GM19438 (cell line): ENCODE measurements around the gene ZC3HAV1.
"Not testable (repeated sequence)": the region's sequence is repeated elsewhere in the genome, so short reads cannot be mapped to it uniquely, and the experiment has no call there.

Source experiments
- ATAC-seq: cut with Tn5 transposase; IDR thresholded peaks from one replicate; pipeline ENCODE4 v1.9.1; 2021; ENCODE audit warnings: low read depth; ENCODE audit not compliant: unreplicated experiment

Gene ZC3HAV1

GRCh38 chr7:139089118-139089517 is 20.4 kb downstream of the ZC3HAV1 start:
- no peak for ATAC-seq

- ATAC-seq, result no peak
Measured at GRCh38 chr7:139088268-139088667, 21.3 kb downstream of the ZC3HAV1 start.

GRCh38 chr7:139087212-139087611 is 22.3 kb downstream of the ZC3HAV1 start:
- ATAC-seq, result no peak

GRCh38 chr7:139086454-139086853 is 23.1 kb downstream of the ZC3HAV1 start:
- ATAC-seq, result no peak

GRCh38 chr7:139084709-139085108 is 24.8 kb downstream of the ZC3HAV1 start:
- no peak for ATAC-seq

GRCh38 chr7:139081584-139081983 is 27.9 kb downstream of the ZC3HAV1 start:
- ATAC-seq, result no peak

GRCh38 chr7:139080905-139081304 is 28.6 kb downstream of the ZC3HAV1 start:
- ATAC-seq, result no peak

- no peak for ATAC-seq
Measured at GRCh38 chr7:139079861-139080260, 29.7 kb downstream of the ZC3HAV1 start.

- ATAC-seq, result no peak
Measured at GRCh38 chr7:139078911-139079310, 30.6 kb downstream of the ZC3HAV1 start.

GRCh38 chr7:139078399-139078798 is 31.1 kb downstream of the ZC3HAV1 start:
- no peak for ATAC-seq

- ATAC-seq, result not testable (repeated sequence)
Measured at GRCh38 chr7:139077706-139078105, 31.8 kb downstream of the ZC3HAV1 start.

- no peak for ATAC-seq
Measured at GRCh38 chr7:139075871-139076686, 33.4 kb downstream of the ZC3HAV1 start.

GRCh38 chr7:139075031-139075652 is 34.4 kb downstream of the ZC3HAV1 start:
- peak; percentile 90 for ATAC-seq

- ATAC-seq, result no peak
Measured at GRCh38 chr7:139072796-139073195, 36.7 kb downstream of the ZC3HAV1 start.

GRCh38 chr7:139071680-139072079 is 37.8 kb downstream of the ZC3HAV1 start:
- no peak for ATAC-seq

- ATAC-seq, result no peak
Measured at GRCh38 chr7:139068544-139069399, 40.7 kb downstream of the ZC3HAV1 start.

GRCh38 chr7:139066315-139066714 is 43.2 kb downstream of the ZC3HAV1 start:
- ATAC-seq, result no peak

- no peak for ATAC-seq
Measured at GRCh38 chr7:139065323-139065722, 44.2 kb downstream of the ZC3HAV1 start.

GRCh38 chr7:139061416-139061815 is 48.1 kb downstream of the ZC3HAV1 start:
- ATAC-seq, result no peak

- ATAC-seq, result no peak
Measured at GRCh38 chr7:139060695-139061237, 48.8 kb downstream of the ZC3HAV1 start.

- ATAC-seq, result no peak
Measured at GRCh38 chr7:139059905-139060304, 49.6 kb downstream of the ZC3HAV1 start.
